ENCODE results near the gene CNTNAP2. TPM values are rescaled to one million over a fixed set of nuclear protein-coding genes. Genes with fewer than 3 reads are reported as not detected.

The CNTNAP2 gene
- total RNA-seq, 1 donor from 2014 or later, result 5.4 TPM

DNA sequence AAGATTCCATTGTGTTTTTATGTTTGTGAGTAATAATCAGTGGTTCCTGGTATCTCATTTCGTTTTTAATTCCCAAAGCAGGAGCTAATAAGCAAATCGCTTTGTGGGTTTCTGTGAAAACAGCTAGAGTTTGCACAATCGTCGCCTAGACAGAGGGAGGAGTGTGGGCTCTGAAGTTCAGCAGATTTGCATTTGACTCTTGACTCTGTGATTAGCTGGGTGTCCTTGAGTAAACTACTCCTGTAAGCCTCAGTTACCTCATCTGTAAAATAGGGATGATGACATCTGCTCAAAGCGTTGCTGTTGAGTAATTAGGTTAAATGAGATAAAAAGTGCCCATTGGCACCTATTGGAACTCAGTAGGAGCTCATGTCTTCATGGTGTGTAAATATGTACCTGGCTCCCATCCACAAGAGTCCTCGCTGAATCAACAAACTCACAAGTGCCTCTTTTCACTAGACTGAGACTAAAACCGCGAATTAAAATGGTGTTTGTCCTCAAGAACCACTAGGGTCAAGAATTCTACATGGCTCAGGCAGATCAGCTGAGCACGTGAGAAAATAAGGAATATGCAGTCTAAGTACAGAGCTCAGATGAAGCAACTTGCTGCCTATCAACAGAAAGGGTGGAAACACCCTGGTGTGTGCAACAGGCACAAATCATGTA lies 2088.2 kb downstream of the CNTNAP2 start:
- H3K4me1 Mint-ChIP-seq (ENCODE audit: unreplicated experiment), result no peaks in the 10 kb centered on the region
- no peak for DNase-seq (ENCODE audit: low spot score)
- no peak overlapping the region for H3K4me3 Mint-ChIP-seq (ENCODE audit: unreplicated experiment)
- TF ChIP-seq, protein P1, sequence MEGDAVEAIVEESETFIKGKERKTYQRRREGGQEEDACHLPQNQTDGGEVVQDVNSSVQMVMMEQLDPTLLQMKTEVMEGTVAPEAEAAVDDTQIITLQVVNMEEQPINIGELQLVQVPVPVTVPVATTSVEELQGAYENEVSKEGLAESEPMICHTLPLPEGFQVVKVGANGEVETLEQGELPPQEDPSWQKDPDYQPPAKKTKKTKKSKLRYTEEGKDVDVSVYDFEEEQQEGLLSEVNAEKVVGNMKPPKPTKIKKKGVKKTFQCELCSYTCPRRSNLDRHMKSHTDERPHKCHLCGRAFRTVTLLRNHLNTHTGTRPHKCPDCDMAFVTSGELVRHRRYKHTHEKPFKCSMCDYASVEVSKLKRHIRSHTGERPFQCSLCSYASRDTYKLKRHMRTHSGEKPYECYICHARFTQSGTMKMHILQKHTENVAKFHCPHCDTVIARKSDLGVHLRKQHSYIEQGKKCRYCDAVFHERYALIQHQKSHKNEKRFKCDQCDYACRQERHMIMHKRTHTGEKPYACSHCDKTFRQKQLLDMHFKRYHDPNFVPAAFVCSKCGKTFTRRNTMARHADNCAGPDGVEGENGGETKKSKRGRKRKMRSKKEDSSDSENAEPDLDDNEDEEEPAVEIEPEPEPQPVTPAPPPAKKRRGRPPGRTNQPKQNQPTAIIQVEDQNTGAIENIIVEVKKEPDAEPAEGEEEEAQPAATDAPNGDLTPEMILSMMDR (IDR thresholded peaks at IDR 0.05; ENCODE audit: unreplicated experiment), result no peak
- no peaks in the 10 kb centered on the region for H3K36me3 Mint-ChIP-seq (ENCODE audit: low read depth, unreplicated experiment)
- H3K27me3 Mint-ChIP-seq (ENCODE audit: unreplicated experiment), result no peaks in the 10 kb centered on the region
- H3K9me3 Mint-ChIP-seq (ENCODE audit: unreplicated experiment), result no peaks in the 10 kb centered on the region
- no peak overlapping the region for H3K27ac Mint-ChIP-seq (ENCODE audit: unreplicated experiment)

GRCh38 chr7:148209643-148210190 lies 2093.1 kb downstream of the CNTNAP2 start:
- H3K9me3 Mint-ChIP-seq (ENCODE audit: unreplicated experiment), result peaks cover 3% of the 10 kb centered on the region
- H3K27ac Mint-ChIP-seq (ENCODE audit: unreplicated experiment), result no peak overlapping the region
- H3K27me3 Mint-ChIP-seq (ENCODE audit: unreplicated experiment), result peaks cover 4% of the 10 kb centered on the region
- TF ChIP-seq, protein P1 (IDR thresholded peaks at IDR 0.05; ENCODE audit: unreplicated experiment), result no peak
- no peak for DNase-seq (ENCODE audit: low spot score)
- H3K4me3 Mint-ChIP-seq (ENCODE audit: unreplicated experiment), result no peak overlapping the region
- H3K4me1 Mint-ChIP-seq (ENCODE audit: unreplicated experiment), result peaks cover 6% of the 10 kb centered on the region
- no peaks in the 10 kb centered on the region for H3K36me3 Mint-ChIP-seq (ENCODE audit: low read depth, unreplicated experiment)

GRCh38 chr7:148210804-148211325 lies 2094.3 kb downstream of the CNTNAP2 start:
- no peak overlapping the region for H3K27ac Mint-ChIP-seq (ENCODE audit: unreplicated experiment)

DNA sequence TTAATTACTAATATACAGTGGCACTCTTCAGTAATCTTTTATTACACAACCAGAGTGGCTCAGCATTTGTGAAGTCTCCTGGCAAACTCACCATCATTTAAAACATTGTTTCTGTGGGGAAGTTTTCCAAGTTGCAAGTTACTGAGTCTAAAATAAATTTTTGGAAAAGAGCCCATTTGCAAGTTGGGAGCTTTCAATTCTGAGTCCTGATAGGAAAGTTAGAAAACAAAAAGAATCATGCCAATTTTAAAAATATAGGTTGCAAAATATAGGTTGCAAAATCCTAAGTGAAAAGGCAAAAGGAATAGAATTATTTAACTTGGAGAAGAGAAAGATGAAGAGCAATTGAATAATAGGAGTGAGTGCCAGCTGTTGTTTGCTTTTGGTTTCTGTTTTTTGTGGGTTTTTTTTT lies 2095.1 kb downstream of the CNTNAP2 start:
- Mint-ChIP-seq H3K36me3 (ENCODE audit: low read depth, unreplicated experiment) (no peaks in the 10 kb centered on the region), H3K9me3 (ENCODE audit: unreplicated experiment) (peaks cover 11% of the 10 kb centered on the region), H3K27me3 (ENCODE audit: unreplicated experiment) (peaks cover 5% of the 10 kb centered on the region), H3K4me1 (ENCODE audit: unreplicated experiment) (peaks cover 6% of the 10 kb centered on the region), H3K27ac (ENCODE audit: unreplicated experiment) (no peak overlapping the region), H3K4me3 (ENCODE audit: unreplicated experiment) (no peak overlapping the region)
- TF ChIP-seq, protein P1 (IDR thresholded peaks at IDR 0.05; ENCODE audit: unreplicated experiment), result no peak
- no peak for DNase-seq (ENCODE audit: low spot score)

More at GRCh38 chr7:148210804-148211325, 2094.3 kb downstream of the CNTNAP2 start:
- no peaks in the 10 kb centered on the region for H3K36me3 Mint-ChIP-seq (ENCODE audit: low read depth, unreplicated experiment)
- peaks cover 6% of the 10 kb centered on the region for H3K4me1 Mint-ChIP-seq (ENCODE audit: unreplicated experiment)
- peaks cover 10% of the 10 kb centered on the region for H3K9me3 Mint-ChIP-seq (ENCODE audit: unreplicated experiment)
- no peak overlapping the region for H3K4me3 Mint-ChIP-seq (ENCODE audit: unreplicated experiment)
- H3K27me3 Mint-ChIP-seq (ENCODE audit: unreplicated experiment), result peaks cover 5% of the 10 kb centered on the region
- TF ChIP-seq, protein P1 (IDR thresholded peaks at IDR 0.05; ENCODE audit: unreplicated experiment), result no peak
- DNase-seq (ENCODE audit: low spot score), result no peak

- no peak for DNase-seq (ENCODE audit: low spot score)
- Mint-ChIP-seq H3K4me3 (ENCODE audit: unreplicated experiment) (no peak overlapping the region), H3K27ac (ENCODE audit: unreplicated experiment) (no peak overlapping the region), H3K4me1 (ENCODE audit: unreplicated experiment) (peaks cover 6% of the 10 kb centered on the region), H3K27me3 (ENCODE audit: unreplicated experiment) (peaks cover 5% of the 10 kb centered on the region), H3K36me3 (ENCODE audit: low read depth, unreplicated experiment) (no peaks in the 10 kb centered on the region), H3K9me3 (ENCODE audit: unreplicated experiment) (peaks cover 11% of the 10 kb centered on the region)
- TF ChIP-seq, protein P1 (IDR thresholded peaks at IDR 0.05; ENCODE audit: unreplicated experiment), result no peak
These were observed 2096.1 kb downstream of the CNTNAP2 start for GRCh38 chr7:148212731-148213130.
